Measurements from ENCODE around the gene PLXNB1.

Gene PLXNB1

GRCh38 chr3:48472923-48473616, 43.2 kb upstream of the PLXNB1 start:
- peak; percentile 49 for TF ChIP-seq CTCF (IDR thresholded peaks at IDR 0.05)
- H3K27me3 ChIP-seq (ENCODE audit: control insufficient read depth, insufficient read depth, low read length) = no peaks in the 10 kb centered on the region
- peak overlapping the region; percentile 62 for H3K4me2 ChIP-seq (ENCODE audit: low read length)
- H3K79me2 ChIP-seq = peaks cover 27% of the 10 kb centered on the region
- H3K9me3 ChIP-seq (ENCODE audit: control insufficient read depth, low read length) = no peaks in the 10 kb centered on the region
- peak overlapping the region; percentile 2 for H3K9ac ChIP-seq
- no peaks in the 10 kb centered on the region for H3K36me3 ChIP-seq (ENCODE audit: control insufficient read depth, insufficient read depth, low read length)
- peak overlapping the region; percentile 86 for H2AFZ ChIP-seq
- H3K4me3 ChIP-seq (ENCODE audit: low read depth, low read length) = peak overlapping the region; percentile 61
- no peaks in the 10 kb centered on the region for H3K4me1 ChIP-seq
- H3K27ac ChIP-seq = peak overlapping the region; percentile 93

GRCh38 chr3:48472673-48472922, 42.7 kb upstream of the PLXNB1 start:
- no peak for TF ChIP-seq CTCF (IDR thresholded peaks at IDR 0.05)
- Histone ChIP-seq H3K9ac (peak overlapping the region; percentile 2), H2AFZ (peak overlapping the region; percentile 86), H3K27me3 (ENCODE audit: control insufficient read depth, insufficient read depth, low read length) (no peaks in the 10 kb centered on the region), H3K27ac (peak overlapping the region; percentile 93), H3K9me3 (ENCODE audit: control insufficient read depth, low read length) (no peaks in the 10 kb centered on the region), H3K36me3 (ENCODE audit: control insufficient read depth, insufficient read depth, low read length) (no peaks in the 10 kb centered on the region), H3K4me3 (ENCODE audit: low read depth, low read length) (peak overlapping the region; percentile 61), H3K4me1 (peaks cover 1% of the 10 kb centered on the region), H3K4me2 (ENCODE audit: low read length) (peak overlapping the region; percentile 62), H3K79me2 (peaks cover 30% of the 10 kb centered on the region)

- peaks cover 13% of the 10 kb centered on the region for H3K4me1 ChIP-seq
- H2AFZ ChIP-seq = no peak overlapping the region
- no peaks in the 10 kb centered on the region for H3K27me3 ChIP-seq (ENCODE audit: control insufficient read depth, insufficient read depth, low read length)
- H3K9me3 ChIP-seq (ENCODE audit: control insufficient read depth, low read length) = no peaks in the 10 kb centered on the region
- H3K36me3 ChIP-seq (ENCODE audit: control insufficient read depth, insufficient read depth, low read length) = no peaks in the 10 kb centered on the region
- no peak for TF ChIP-seq CTCF (IDR thresholded peaks at IDR 0.05)
- H3K4me3 ChIP-seq (ENCODE audit: low read depth, low read length) = no peak overlapping the region
- H3K9ac ChIP-seq = no peak overlapping the region
- peaks cover 32% of the 10 kb centered on the region for H3K79me2 ChIP-seq
- no peak overlapping the region for H3K27ac ChIP-seq
- no peak overlapping the region for H3K4me2 ChIP-seq (ENCODE audit: low read length)
These were observed 40.4 kb upstream of the PLXNB1 start for GRCh38 chr3:48470286-48470685.

GRCh38 chr3:48469046-48469915, 39.4 kb upstream of the PLXNB1 start:
- no peak overlapping the region for H3K4me3 ChIP-seq (ENCODE audit: low read depth, low read length)
- H3K4me1 ChIP-seq = peaks cover 13% of the 10 kb centered on the region
- H3K9ac ChIP-seq = no peak overlapping the region
- no peak overlapping the region for H3K4me2 ChIP-seq (ENCODE audit: low read length)
- peaks cover 30% of the 10 kb centered on the region for H3K79me2 ChIP-seq
- no peak overlapping the region for H2AFZ ChIP-seq
- no peaks in the 10 kb centered on the region for H3K36me3 ChIP-seq (ENCODE audit: control insufficient read depth, insufficient read depth, low read length)
- no peak for TF ChIP-seq CTCF (IDR thresholded peaks at IDR 0.05)
- H3K9me3 ChIP-seq (ENCODE audit: control insufficient read depth, low read length) = no peaks in the 10 kb centered on the region
- no peak overlapping the region for H3K27ac ChIP-seq
- H3K27me3 ChIP-seq (ENCODE audit: control insufficient read depth, insufficient read depth, low read length) = no peaks in the 10 kb centered on the region

All from parathyroid adenoma (tissue), 2 donors.